HCT116 (cell line): ENCODE measurements around the gene ITPR1.

Experiments
- CTCF ChIP-seq, 3 experiments: fragments of 200-600 bp in 1 of 3; sonication (generic) in 1 of 3; IDR thresholded peaks in 2 of 3; conservative IDR thresholded peaks in 1 of 3; 2 replicates each; pipeline ENCODE4 v1.5.1; 2012 to 2017; ENCODE audit warnings: low read depth in 2 of 3, low read length in 2 of 3, antibody characterized with exemption in 1 of 3, borderline replicate concordance in 1 of 3, control low read depth in 1 of 3, mild to moderate bottlenecking in 1 of 3, mixed read lengths in 1 of 3, mixed run types in 1 of 3, moderate library complexity in 1 of 3; ENCODE audit not compliant: insufficient read depth in 1 of 3
- EZH2 ChIP-seq: fragments of 200-600 bp; sonication (generic); IDR thresholded peaks from 2 replicates; pipeline ENCODE4 v1.6.1; 2017; ENCODE audit warnings: antibody characterized with exemption, mixed run types
- POLR2A ChIP-seq: IDR thresholded peaks from 2 replicates; pipeline ENCODE4 v1.7.0; 2011; ENCODE audit warnings: borderline replicate concordance; ENCODE audit not compliant: insufficient read depth, insufficient read length; ENCODE audit errors: extremely low read depth

GRCh38 chr3:4514916-4515315 lies 21.8 kb downstream of the ITPR1 start:
- no peak for TF ChIP-seq POLR2A
- TF ChIP-seq CTCF (IDR thresholded peaks at IDR 0.05 in 2 of 3, conservative IDR thresholded peaks at IDR 0.05 in 1 of 3; ENCODE audit: borderline replicate concordance in 1 of 3, insufficient read depth in 1 of 3, low read depth in 2 of 3, low read length in 2 of 3), result no peak
- TF ChIP-seq EZH2, result no peak
